ENCODE data around the gene AUNIP. TPM values are rescaled to one million over a fixed set of nuclear protein-coding genes. Genes with fewer than 3 reads are reported as not detected.

The AUNIP gene
- total RNA-seq, 1 donor = 3.5 TPM

GRCh38 chr1:25799935-25800702 lies 59.1 kb downstream of the AUNIP start, which contains the start of gene SELENON:
Gene SELENON, plus strand, starts transcription at chr1:25800193. Its CDS starts 38 bp downstream, at chr1:25800231.
- H3K4me3 ChIP-seq (ENCODE audit: low read depth, low read length) = peak within 1 kb of the TSS; percentile 72
- DNase-seq (ENCODE audit: low read depth) = peak; percentile 67
- TF ChIP-seq CTCF (IDR thresholded peaks at IDR 0.05; ENCODE audit: insufficient read depth, low read depth, low read length) = no peak

- no peak for DNase-seq (ENCODE audit: low read depth)
- peak overlapping the region; percentile 56 for H3K4me3 ChIP-seq (ENCODE audit: low read depth, low read length)
- no peak for TF ChIP-seq CTCF (IDR thresholded peaks at IDR 0.05; ENCODE audit: insufficient read depth, low read depth, low read length)
Measured at GRCh38 chr1:25799352-25799934, 59.8 kb downstream of the AUNIP start.

- TF ChIP-seq CTCF (IDR thresholded peaks at IDR 0.05; ENCODE audit: insufficient read depth, low read depth, low read length) = no peak
- no peak overlapping the region for H3K4me3 ChIP-seq (ENCODE audit: low read depth, low read length)
- no peak for DNase-seq (ENCODE audit: low read depth)
Measured at GRCh38 chr1:25798666-25799351, 60.4 kb downstream of the AUNIP start.

GRCh38 chr1:25797939-25798338 lies 61.3 kb downstream of the AUNIP start:
- DNase-seq (ENCODE audit: low read depth) = no peak
- TF ChIP-seq CTCF (IDR thresholded peaks at IDR 0.05; ENCODE audit: insufficient read depth, low read depth, low read length) = peak; percentile 45
- H3K4me3 ChIP-seq (ENCODE audit: low read depth, low read length) = no peak overlapping the region

- H3K4me3 ChIP-seq (ENCODE audit: low read depth, low read length) = no peak overlapping the region
- TF ChIP-seq CTCF (IDR thresholded peaks at IDR 0.05; ENCODE audit: insufficient read depth, low read depth, low read length) = peak; percentile 76
- peak; percentile 76 for DNase-seq (ENCODE audit: low read depth)
Measured at GRCh38 chr1:25796811-25797458, 62.3 kb downstream of the AUNIP start.

GRCh38 chr1:25795946-25796810 lies 63.1 kb downstream of the AUNIP start:
- TF ChIP-seq CTCF (IDR thresholded peaks at IDR 0.05; ENCODE audit: insufficient read depth, low read depth, low read length) = no peak
- H3K4me3 ChIP-seq (ENCODE audit: low read depth, low read length) = no peak overlapping the region
- DNase-seq (ENCODE audit: low read depth) = no peak
